Left forelimb (tissue), 1 donor: ENCODE measurements around the gene PGLYRP3.

Experiments used
- DNase-seq: peaks from one replicate; pipeline ENCODE4 v3.0.0-alpha.2; 2018; ENCODE audit warnings: low spot score

Gene PGLYRP3

GRCh38 chr1:153313288-153313687, 536 bp upstream of the PGLYRP3 start:
- no peak for DNase-seq

GRCh38 chr1:153310526-153310925, 2.2 kb downstream of the PGLYRP3 start:
- DNase-seq: no peak

GRCh38 chr1:153309441-153309840, 3.3 kb downstream of the PGLYRP3 start:
- no peak for DNase-seq

GRCh38 chr1:153308540-153308939, 4.2 kb downstream of the PGLYRP3 start:
- DNase-seq: no peak

GRCh38 chr1:153307221-153307600, 5.5 kb downstream of the PGLYRP3 start:
- DNase-seq: no peak

- DNase-seq: no peak
These were observed 6.2 kb downstream of the PGLYRP3 start for GRCh38 chr1:153306303-153307220.

- DNase-seq: no peak
These were observed 7.1 kb downstream of the PGLYRP3 start for GRCh38 chr1:153305682-153306081.

- DNase-seq: no peak
These were observed 10.4 kb downstream of the PGLYRP3 start for GRCh38 chr1:153302308-153302707.

- no peak for DNase-seq
These were observed 18.9 kb downstream of the PGLYRP3 start for GRCh38 chr1:153293851-153294250.

GRCh38 chr1:153293480-153293775, 19.3 kb downstream of the PGLYRP3 start:
- DNase-seq: no peak

GRCh38 chr1:153292740-153293479, 19.8 kb downstream of the PGLYRP3 start:
- DNase-seq: no peak

GRCh38 chr1:153292185-153292584, 20.6 kb downstream of the PGLYRP3 start:
- no peak for DNase-seq

GRCh38 chr1:153291514-153291913, 21.2 kb downstream of the PGLYRP3 start:
- no peak for DNase-seq

GRCh38 chr1:153288634-153289275, 24.0 kb downstream of the PGLYRP3 start:
- DNase-seq: no peak

GRCh38 chr1:153277852-153278251, 34.9 kb downstream of the PGLYRP3 start:
- no peak for DNase-seq

- DNase-seq: no peak
These were observed 40.6 kb downstream of the PGLYRP3 start for GRCh38 chr1:153272186-153272585.

GRCh38 chr1:153271711-153272110, 41.0 kb downstream of the PGLYRP3 start:
- DNase-seq: no peak

GRCh38 chr1:153265457-153265856, 47.3 kb downstream of the PGLYRP3 start:
- no peak for DNase-seq

GRCh38 chr1:153262462-153263157, 50.1 kb downstream of the PGLYRP3 start:
- no peak for DNase-seq

- no peak for DNase-seq
These were observed 50.7 kb downstream of the PGLYRP3 start for GRCh38 chr1:153262070-153262366.

GRCh38 chr1:153261281-153262069, 51.3 kb downstream of the PGLYRP3 start:
- no peak for DNase-seq
